Measurements from ENCODE around the gene ATP11A. TPM values are rescaled to one million over a fixed set of nuclear protein-coding genes. Genes with fewer than 3 reads are reported as not detected.

The ATP11A gene
- total and polyA plus RNA-seq, 9 of the 15 experiments (the other 6 are each of a cell fraction or from before 2014, with no cell fraction given) = 0.38 to 34.2 (median 4.2) TPM

GRCh38 chr13:112772539-112772909 is 82.7 kb downstream of the ATP11A start:
- ATAC-seq (no peak), DNase-seq (ENCODE audit: extremely low read depth in 1 of 4, low spot score in 3 of 4) (no peak), FAIRE-seq (no peak)
- intact Hi-C loops (cut with micrococcal nuclease) = no loop called here
- 95% methylated on average over 7 of the region's 10 CpGs for WGBS (ENCODE audit: insufficient coverage, low coverage, missing lambda C conversion rate)
- no peak overlapping the region for H3K9ac ChIP-seq (ENCODE audit: insufficient read depth in 1 of 2, low read depth in 2 of 2, low read length in 2 of 2)
- peaks cover 2 to 26% of the 10 kb centered on the region in 2 experiments; a peak in 2 of 5 replicates for H3K4me1 ChIP-seq (replicated peaks in 1 of 2; ENCODE audit: control insufficient read depth in 2 of 2, insufficient read depth in 2 of 2, low read length in 2 of 2)
- H2AFZ ChIP-seq (ENCODE audit: low read depth, low read length) = no peak overlapping the region
- ChIA-PET POLR2A (no interaction called here), CTCF (ENCODE audit: low intra/inter-chr PET ratio) (no interaction called here)
- no peaks in the 10 kb centered on the region for H3K9me1 ChIP-seq (ENCODE audit: control insufficient read depth, insufficient read depth, low read length)
- H3K27me3 ChIP-seq (ENCODE audit: control insufficient read depth in 2 of 2, insufficient read depth in 2 of 2, low read length in 2 of 2) = no peaks in the 10 kb centered on the region
- H3K4me3 ChIP-seq = no peak overlapping the region
- H3K79me2 ChIP-seq (ENCODE audit: control insufficient read depth, insufficient read depth, low read length) = peaks cover 8% of the 10 kb centered on the region; the same call in 2 of the 3 replicates
- no TSS peak for BruUV-seq (replicated peaks)
- no peaks in the 10 kb centered on the region; the same call in 1 of the 2 replicates for H4K20me1 ChIP-seq (replicated peaks; ENCODE audit: control insufficient read depth, insufficient read depth, low read length)
- no peaks in the 10 kb centered on the region; the same call in 1 of the 2 replicates for H3K9me3 ChIP-seq (replicated peaks; ENCODE audit: control insufficient read depth, insufficient read depth, low read depth, low read length)
- H3K27ac ChIP-seq (ENCODE audit: extremely low read depth, low read depth, low read length) = no peak overlapping the region
- no peak overlapping the region for H3K4me2 ChIP-seq (ENCODE audit: insufficient read depth, low read length)
- in situ Hi-C loops (cut with MboI) = no loop called here
- no peaks in the 10 kb centered on the region for H3K36me3 ChIP-seq (ENCODE audit: control insufficient read depth, insufficient read depth, low read length)
- TF ChIP-seq ZNF507 (tag; conservative IDR thresholded peaks at IDR 0.05) = no peak
- no peak for TF ChIP-seq HEY1 (CRISPR knock-in tag; IDR thresholded peaks at IDR 0.05; ENCODE audit: borderline replicate concordance)
- TF ChIP-seq ZNF253 (CRISPR knock-in tag; conservative IDR thresholded peaks at IDR 0.05) = no peak
- TF ChIP-seq PCBP1 (IDR thresholded peaks at IDR 0.05; ENCODE audit: low read depth, low read length, poor library complexity, severe bottlenecking) = no peak
- no peak for TF ChIP-seq ATF6 (CRISPR knock-in tag; IDR thresholded peaks at IDR 0.05)
- TF ChIP-seq, protein P1, sequence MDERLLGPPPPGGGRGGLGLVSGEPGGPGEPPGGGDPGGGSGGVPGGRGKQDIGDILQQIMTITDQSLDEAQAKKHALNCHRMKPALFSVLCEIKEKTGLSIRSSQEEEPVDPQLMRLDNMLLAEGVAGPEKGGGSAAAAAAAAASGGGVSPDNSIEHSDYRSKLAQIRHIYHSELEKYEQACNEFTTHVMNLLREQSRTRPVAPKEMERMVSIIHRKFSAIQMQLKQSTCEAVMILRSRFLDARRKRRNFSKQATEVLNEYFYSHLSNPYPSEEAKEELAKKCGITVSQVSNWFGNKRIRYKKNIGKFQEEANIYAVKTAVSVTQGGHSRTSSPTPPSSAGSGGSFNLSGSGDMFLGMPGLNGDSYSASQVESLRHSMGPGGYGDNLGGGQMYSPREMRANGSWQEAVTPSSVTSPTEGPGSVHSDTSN (CRISPR knock-in tag; IDR thresholded peaks at IDR 0.05; ENCODE audit: low read depth) = no peak
- TF ChIP-seq, protein P1 (tag; conservative IDR thresholded peaks at IDR 0.05; ENCODE audit: low read depth) = no peak
- no peak for TF ChIP-seq MEIS2 (IDR thresholded peaks at IDR 0.05; ENCODE audit: partially characterized antibody)
- no peak for TF ChIP-seq CTBP1 (IDR thresholded peaks at IDR 0.05; ENCODE audit: borderline replicate concordance)
- no peak for TF ChIP-seq ZC3H8 (IDR thresholded peaks at IDR 0.05)
- TF ChIP-seq ERF (CRISPR knock-in tag; IDR thresholded peaks at IDR 0.05) = no peak
- no peak for TF ChIP-seq HMG20B (CRISPR knock-in tag; IDR thresholded peaks at IDR 0.05)
